Measurements from ENCODE around the gene ACYP1.

The ACYP1 gene

DNA sequence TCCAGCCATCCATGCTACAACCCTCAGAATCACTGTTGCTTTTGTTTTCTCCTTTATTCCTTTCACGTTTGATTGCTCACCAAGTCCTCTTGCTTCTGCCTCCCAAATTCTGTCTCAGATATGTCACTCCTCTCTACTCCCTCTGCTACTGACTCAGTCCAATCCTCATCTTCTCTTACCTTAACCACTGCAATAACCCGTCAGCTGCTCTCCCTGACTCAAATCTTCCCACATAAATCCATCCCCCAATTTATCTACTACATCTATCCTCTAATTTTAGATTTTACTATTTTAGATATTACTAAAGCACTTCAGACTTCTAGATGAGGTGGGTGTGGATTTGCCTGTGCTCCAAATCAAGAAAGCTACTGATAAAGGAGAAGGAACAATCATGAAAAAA is 37.9 kb downstream of the ACYP1 start:
- DNase-seq: no peak

DNA sequence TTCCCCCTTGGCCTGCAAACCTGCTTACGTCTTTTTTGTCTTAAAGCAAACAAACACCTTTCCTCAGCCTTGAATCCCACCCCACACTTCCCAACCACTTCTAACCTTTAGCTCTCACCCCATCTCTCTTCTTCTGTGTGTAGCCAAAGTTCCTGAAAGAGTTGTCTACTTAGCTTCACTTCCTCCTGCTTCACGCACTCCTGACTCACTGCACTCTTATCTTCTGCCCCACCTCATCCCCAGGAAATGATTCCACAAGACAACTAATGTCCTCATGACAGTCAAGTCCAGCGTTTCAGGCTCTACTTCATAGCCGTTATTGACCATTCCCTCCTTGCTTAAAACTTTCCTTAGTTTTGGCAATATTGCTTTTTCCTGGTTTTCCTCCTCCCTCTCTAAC is 38.7 kb downstream of the ACYP1 start:
- no peak for DNase-seq

DNA sequence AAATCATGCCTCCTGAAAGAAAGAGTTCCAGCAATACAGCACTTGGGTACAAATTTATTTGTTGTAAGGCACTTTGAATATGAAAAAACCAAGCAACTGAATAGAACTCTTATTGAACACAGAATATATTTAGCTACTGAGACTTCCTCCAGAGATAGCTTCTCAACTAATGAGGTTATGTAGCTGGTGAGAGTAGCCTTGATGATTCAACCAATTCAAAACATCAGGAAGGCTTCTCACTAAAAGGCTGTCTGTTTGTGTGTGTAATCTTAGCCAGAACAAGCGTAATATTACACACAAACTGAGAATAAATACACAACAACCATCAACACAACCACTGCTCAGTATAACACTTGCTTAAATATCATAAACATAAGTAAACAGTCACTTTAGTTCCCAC is 40.7 kb downstream of the ACYP1 start:
- no peak for DNase-seq

DNA sequence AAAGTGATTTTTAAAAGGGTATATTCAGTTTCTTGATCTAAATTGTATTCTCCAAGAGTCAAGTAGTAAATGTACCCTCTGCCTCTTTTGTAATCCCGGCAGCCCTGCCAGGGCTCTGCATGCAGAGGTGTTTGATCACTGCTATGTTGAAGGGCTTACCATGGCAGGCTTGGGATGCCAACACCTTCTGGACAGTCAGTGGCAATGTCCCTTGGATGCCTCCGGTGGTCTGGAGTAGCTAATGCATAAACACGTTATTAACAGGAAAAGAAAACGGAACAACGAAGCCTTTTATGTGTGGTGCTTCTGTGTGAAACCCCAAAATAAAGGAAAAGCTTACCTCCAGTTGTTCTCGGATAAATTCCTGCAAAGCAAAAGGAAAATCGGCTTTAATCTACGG is 41.2 kb downstream of the ACYP1 start:
- no peak for DNase-seq

DNA sequence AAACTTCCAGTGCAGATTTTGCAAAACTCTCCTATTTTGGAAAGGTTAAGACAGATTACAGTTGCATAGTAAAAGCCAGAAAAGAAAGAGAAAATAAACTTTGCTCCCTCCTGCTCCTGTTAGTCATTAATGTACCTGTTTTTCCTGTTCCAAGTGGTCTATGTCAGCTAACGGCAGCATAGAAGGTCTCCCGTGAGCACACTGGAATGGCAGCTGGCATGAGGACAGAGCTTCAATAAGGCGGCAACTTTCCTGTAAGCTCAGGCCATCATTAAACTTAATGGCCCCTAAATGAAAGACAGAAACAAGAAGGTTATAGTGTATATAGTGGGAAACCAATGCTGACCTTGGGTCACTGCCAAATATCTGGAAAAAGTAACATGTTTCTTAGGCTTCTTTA is 45.1 kb downstream of the ACYP1 start:
- DNase-seq: no peak

DNA sequence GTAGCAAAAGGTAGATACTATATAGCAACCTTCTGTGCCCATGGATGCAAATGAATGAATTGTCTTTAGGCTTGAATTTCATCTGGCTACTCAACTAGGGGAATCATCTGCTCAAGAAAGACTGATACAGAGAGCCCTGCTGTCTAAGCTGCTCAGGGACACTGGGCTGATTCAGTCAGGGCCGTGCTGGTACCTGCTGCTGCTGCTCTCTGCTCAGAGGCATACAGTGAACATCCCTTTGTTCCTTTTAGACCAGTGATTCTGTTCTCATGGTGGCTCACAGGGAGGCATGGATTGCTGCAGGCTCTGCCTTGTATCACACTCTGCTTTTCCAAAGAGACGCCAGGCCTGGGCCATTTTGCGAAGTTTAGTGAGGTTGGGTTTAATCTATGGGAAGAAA is 47.0 kb downstream of the ACYP1 start:
- no peak for DNase-seq

- DNase-seq: no peak
Observed at GRCh38 chr14:75015496-75015895, 48.3 kb downstream of the ACYP1 start.

DNA sequence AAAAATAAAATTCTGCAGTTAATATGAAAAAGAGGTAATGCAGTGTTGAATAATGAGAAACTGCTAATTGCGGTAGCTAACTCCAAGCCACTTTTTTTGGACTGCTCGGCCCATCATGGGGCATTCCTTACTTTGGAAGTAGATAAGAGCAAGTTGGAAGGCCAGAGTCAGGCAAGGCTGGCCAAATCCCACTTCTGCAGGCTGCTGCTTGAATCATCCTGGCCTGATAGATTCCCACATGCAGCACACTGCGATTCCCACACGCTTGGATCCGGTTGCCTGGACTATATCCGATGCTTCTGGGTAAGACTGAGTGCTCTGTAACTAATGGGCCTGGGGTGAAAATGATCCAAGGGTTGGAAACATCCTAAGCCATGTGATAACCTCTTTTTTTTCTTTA is 50.5 kb downstream of the ACYP1 start:
- DNase-seq: no peak

DNA sequence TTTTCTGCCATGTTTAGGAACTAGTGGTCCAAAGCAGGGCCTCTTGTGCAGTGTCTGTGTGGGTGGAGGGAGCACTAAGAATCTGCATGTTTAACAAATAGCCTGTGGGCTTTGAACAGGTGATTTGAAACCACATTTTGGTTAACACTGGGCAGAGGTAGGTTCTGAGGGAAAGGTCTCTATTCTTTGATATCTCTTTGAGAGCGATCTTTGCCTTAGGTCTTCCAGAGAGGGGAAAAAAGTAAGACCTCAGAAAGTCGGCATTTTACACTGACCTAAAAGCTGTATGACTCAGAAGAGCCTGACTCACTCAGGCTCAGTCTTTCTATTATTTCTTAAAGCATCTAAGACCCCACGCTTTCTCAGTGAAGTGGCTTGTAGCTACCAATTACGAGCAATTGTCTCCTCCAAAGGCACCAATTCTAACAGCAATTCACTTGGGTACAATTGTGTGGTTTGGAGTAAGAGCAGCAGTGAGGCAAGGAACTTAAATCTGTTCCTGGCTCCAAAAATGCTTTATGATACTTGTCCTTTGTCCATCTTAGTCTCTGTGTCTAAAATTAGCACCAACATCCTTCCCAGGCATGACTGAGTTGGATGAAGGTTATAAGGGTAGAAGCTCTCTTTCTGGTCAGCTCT is 52.3 kb downstream of the ACYP1 start:
- peak; percentile 35 for DNase-seq

- no peak for DNase-seq
Observed at GRCh38 chr14:75010472-75011093, 53.2 kb downstream of the ACYP1 start.

GRCh38 chr14:75009176-75009575 is 54.6 kb downstream of the ACYP1 start:
- DNase-seq: no peak

DNA sequence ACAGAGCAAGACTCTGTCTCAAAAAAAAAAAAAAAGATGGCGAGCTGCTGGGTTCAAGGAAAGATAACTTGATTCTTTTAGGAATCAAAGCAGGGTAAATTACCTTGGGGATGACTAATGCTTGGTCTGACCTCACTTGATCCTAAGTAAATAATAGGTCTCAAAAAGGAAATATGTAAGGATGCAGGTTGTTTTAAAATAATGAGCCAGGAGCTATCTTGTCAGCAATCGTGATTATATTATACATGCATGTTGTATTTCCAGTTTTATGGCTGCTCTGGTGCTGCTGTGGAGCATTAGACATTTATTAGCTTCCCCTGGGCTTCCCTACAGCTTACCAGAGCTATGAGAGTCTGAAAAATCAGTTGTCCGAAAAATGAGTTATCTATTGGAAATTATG is 58.5 kb downstream of the ACYP1 start:
- DNase-seq: no peak

GRCh38 chr14:75003250-75004027 is 60.4 kb downstream of the ACYP1 start:
- DNase-seq: peak; percentile 12

All from activated CD4-positive, alpha-beta T cell treated with anti-CD3 and anti-CD28 coated beads, Interleukin-10, Interleukin-2, amounts not matched to agents 100 ng/mL and 50 ng/mL, durations not matched to agents 16 hours and 8 hours (primary cell).